Thyroid gland (tissue), 4 donors: Measurements from ENCODE around the gene SMARCAD1.

Experiments
- POLR2A ChIP-seq, 2 donors: fragments of 450-650 bp; IDR thresholded peaks; one replicate each; pipeline ENCODE4 v1.6.1; 2017; ENCODE audit warnings: antibody characterized with exemption in 2 of 2, mild to moderate bottlenecking in 2 of 2, moderate library complexity in 1 of 2
- TF ChIP-seq, protein P1 (sequence below), 6 experiments: fragments of 200-600 bp in 3 of 6; fragments of 450-650 bp in 3 of 6; sonication (generic) in 3 of 6; IDR thresholded peaks; one replicate each; pipeline ENCODE4 v1.5.1; 2016 to 2019; ENCODE audit warnings: antibody characterized with exemption in 6 of 6, mild to moderate bottlenecking in 2 of 6, inconsistent platforms in 1 of 6, moderate library complexity in 1 of 6

DNA sequence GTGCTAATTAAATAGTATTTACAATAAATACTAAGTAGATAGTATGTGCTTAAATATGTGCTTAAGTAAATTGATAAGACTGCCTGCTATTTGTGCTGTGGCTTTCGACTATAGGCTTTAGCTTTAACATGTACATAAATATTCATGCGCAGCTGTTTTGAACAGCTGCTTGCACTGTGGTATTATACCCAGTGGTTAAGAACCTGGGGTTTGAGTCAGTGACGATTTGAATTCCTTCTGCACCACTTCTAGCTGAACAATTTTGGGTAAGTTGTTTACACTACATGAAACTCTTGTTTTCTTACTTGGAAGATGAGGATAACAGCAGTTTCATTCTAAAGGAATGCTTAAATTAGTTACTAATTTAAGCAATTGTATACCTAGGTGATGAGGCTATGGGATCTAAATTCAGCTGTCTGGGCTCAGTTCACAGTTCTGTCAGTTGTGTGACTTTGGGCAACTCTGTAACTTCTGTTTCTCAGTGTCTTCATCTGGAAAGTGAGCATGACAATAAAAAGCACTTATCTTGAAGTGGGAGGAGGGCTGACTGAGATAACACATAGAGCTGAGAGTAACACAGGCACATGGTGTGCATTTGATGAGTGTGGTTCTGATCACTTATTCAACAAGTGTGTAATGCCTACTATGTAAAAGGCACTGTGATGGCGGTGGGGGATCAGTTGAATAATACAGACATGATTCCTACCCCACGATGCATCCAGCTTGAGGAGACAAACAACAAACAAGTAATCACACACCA is 98.0 kb downstream of the SMARCAD1 start:
- TF ChIP-seq, protein P1, sequence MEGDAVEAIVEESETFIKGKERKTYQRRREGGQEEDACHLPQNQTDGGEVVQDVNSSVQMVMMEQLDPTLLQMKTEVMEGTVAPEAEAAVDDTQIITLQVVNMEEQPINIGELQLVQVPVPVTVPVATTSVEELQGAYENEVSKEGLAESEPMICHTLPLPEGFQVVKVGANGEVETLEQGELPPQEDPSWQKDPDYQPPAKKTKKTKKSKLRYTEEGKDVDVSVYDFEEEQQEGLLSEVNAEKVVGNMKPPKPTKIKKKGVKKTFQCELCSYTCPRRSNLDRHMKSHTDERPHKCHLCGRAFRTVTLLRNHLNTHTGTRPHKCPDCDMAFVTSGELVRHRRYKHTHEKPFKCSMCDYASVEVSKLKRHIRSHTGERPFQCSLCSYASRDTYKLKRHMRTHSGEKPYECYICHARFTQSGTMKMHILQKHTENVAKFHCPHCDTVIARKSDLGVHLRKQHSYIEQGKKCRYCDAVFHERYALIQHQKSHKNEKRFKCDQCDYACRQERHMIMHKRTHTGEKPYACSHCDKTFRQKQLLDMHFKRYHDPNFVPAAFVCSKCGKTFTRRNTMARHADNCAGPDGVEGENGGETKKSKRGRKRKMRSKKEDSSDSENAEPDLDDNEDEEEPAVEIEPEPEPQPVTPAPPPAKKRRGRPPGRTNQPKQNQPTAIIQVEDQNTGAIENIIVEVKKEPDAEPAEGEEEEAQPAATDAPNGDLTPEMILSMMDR (IDR thresholded peaks at IDR 0.05) = no peak
- TF ChIP-seq POLR2A (IDR thresholded peaks at IDR 0.05) = no peak
